Measurements from ENCODE around the gene ASB3.
"Not testable (repeated sequence)": the region's sequence is repeated elsewhere in the genome, so short reads cannot be mapped to it uniquely, and the experiment has no call there.

ASB3 gene

DNA sequence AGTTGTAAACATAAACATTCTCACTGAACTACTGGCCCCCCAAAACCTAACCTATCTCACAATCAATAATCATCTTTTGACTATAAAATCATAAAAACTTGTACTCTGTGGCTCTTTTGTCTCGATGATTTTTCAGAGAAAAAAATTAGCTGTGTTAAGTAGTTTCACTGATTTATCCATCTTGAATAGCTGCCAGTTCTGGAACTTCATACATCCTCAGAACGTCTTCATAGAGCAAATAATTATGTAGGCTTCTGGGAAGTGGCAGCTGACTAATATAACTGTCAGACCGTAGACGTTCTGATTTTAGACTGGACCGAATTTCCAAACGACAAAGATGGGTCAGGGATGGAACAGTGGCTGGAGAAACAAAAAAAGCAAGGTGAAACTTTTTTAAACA, 116.4 kb downstream of the ASB3 start:
- H3K36me3 ChIP-seq (ENCODE audit: control insufficient read depth in 5 of 5, insufficient read depth in 5 of 5, low read length in 5 of 5), result peaks cover 0 to 6% (median 0%) of the 10 kb centered on the region in 5 donors
- no peaks in the 10 kb centered on the region for H3K9me3 ChIP-seq (ENCODE audit: control insufficient read depth in 5 of 5, low read length in 5 of 5)
- H3K4me3 ChIP-seq (ENCODE audit: low read depth in 1 of 5, low read length in 5 of 5), result no peak overlapping the region
- H3K27ac ChIP-seq (ENCODE audit: low read depth, low read length), result no peak overlapping the region
- H3K9ac ChIP-seq (ENCODE audit: low read length in 5 of 5), result no peak overlapping the region
- no peaks in the 10 kb centered on the region for H3K27me3 ChIP-seq (ENCODE audit: control insufficient read depth in 5 of 5, insufficient read depth in 4 of 5, low read length in 5 of 5)
- H3K4me1 ChIP-seq (ENCODE audit: control insufficient read depth in 5 of 5, insufficient read depth in 5 of 5, low read length in 5 of 5), result no peaks in the 10 kb centered on the region

DNA sequence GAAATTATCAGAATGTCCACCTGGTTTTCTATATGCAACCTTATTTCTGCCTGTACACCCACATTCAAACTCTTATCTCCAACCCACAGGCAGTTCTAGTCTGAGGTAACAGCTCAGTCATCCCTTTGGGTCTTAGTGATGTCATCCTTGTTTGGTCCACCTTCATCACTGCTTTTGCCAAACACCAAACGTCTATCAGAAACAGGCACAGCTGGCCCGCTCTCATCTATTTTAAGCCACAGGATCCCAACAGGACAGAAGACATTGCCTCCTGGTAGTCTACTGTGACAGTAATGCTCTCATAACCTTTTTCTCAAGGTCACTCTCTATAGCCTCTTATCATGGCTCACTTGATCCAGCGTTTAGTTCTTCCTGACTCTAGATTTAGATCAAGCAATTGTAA, 118.1 kb downstream of the ASB3 start:
- Histone ChIP-seq H3K27ac (ENCODE audit: low read depth, low read length) (no peak overlapping the region), H3K4me3 (ENCODE audit: low read depth in 1 of 5, low read length in 5 of 5) (no peak overlapping the region), H3K9ac (ENCODE audit: low read length in 5 of 5) (no peak overlapping the region), H3K4me1 (ENCODE audit: control insufficient read depth in 5 of 5, insufficient read depth in 5 of 5, low read length in 5 of 5) (no peaks in the 10 kb centered on the region), H3K9me3 (ENCODE audit: control insufficient read depth in 5 of 5, low read length in 5 of 5) (no peaks in the 10 kb centered on the region), H3K27me3 (ENCODE audit: control insufficient read depth in 5 of 5, insufficient read depth in 4 of 5, low read length in 5 of 5) (no peaks in the 10 kb centered on the region), H3K36me3 (ENCODE audit: control insufficient read depth in 5 of 5, insufficient read depth in 5 of 5, low read length in 5 of 5) (peaks cover 0 to 6% (median 0%) of the 10 kb centered on the region in 5 donors)

DNA sequence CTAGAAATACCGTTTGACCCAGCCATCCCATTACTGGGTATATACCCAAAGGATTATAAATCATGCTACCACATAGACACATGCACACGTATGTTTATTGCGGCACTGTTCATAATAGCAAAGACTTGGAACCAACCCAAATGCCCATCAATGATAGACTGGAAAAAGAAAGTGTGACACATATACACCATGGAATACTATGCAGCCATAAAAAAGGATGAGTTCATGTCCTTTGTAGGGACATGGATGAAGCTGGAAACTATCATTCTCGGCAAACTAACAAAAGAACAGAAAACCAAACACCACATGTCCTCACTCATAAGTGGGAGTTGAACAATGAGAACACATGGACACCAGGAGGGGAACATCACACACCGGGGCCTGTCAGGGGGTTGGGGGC, 119.6 kb downstream of the ASB3 start:
- H3K4me1 ChIP-seq (ENCODE audit: control insufficient read depth in 5 of 5, insufficient read depth in 5 of 5, low read length in 5 of 5); H3K27me3 ChIP-seq (ENCODE audit: control insufficient read depth in 5 of 5, insufficient read depth in 4 of 5, low read length in 5 of 5); H3K27ac ChIP-seq (ENCODE audit: low read depth, low read length); H3K9ac ChIP-seq (ENCODE audit: low read length in 5 of 5); H3K36me3 ChIP-seq (ENCODE audit: control insufficient read depth in 5 of 5, insufficient read depth in 5 of 5, low read length in 5 of 5); H3K4me3 ChIP-seq (ENCODE audit: low read depth in 1 of 5, low read length in 5 of 5); H3K9me3 ChIP-seq (ENCODE audit: control insufficient read depth in 5 of 5, low read length in 5 of 5): not testable (repeated sequence)

DNA sequence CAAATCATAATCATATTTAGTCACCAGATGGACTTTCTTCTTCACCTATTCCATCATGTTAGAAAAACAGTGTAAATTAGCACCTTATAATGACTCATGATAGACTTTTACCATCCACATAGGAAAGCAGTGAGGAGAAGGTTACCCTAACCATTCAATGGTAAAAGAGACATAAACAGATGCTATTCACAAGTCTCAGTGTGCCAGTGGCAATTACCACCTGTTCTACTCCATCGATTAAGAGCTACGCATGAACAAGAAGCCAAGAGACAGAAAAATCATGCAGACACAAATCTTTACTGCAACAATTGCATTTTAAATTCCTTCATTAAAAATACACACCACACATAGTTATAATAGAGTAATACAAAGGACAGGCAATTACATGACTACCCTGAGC, 125.9 kb downstream of the ASB3 start:
- H3K9me3 ChIP-seq (ENCODE audit: control insufficient read depth in 5 of 5, low read length in 5 of 5), result no peaks in the 10 kb centered on the region
- H3K36me3 ChIP-seq (ENCODE audit: control insufficient read depth in 5 of 5, insufficient read depth in 5 of 5, low read length in 5 of 5), result no peaks in the 10 kb centered on the region
- no peak overlapping the region for H3K27ac ChIP-seq (ENCODE audit: low read depth, low read length)
- no peak overlapping the region for H3K9ac ChIP-seq (ENCODE audit: low read length in 5 of 5)
- H3K27me3 ChIP-seq (ENCODE audit: control insufficient read depth in 5 of 5, insufficient read depth in 4 of 5, low read length in 5 of 5), result no peaks in the 10 kb centered on the region
- no peak overlapping the region for H3K4me3 ChIP-seq (ENCODE audit: low read depth in 1 of 5, low read length in 5 of 5)
- no peaks in the 10 kb centered on the region for H3K4me1 ChIP-seq (ENCODE audit: control insufficient read depth in 5 of 5, insufficient read depth in 5 of 5, low read length in 5 of 5)

DNA sequence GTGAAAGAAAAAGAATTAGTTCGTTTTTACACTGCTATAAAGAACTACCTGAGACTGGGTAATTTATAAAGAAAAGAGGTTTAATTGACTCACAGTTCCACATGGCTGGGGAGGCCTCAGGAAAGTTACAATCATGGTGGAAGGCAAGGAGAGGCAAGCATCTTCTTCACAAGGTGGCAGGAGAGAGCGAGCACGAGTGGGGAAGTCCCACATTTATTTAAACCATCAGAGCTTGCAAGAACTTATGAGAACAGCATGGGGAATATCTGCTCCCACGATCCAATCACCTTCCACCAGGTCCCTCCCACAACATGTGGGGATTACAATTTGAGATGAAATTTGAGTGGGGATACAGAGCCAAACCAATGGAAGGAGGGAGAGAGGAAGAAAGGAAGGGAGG, 128.3 kb downstream of the ASB3 start:
- not testable (repeated sequence) for H3K36me3 ChIP-seq (ENCODE audit: control insufficient read depth in 5 of 5, insufficient read depth in 5 of 5, low read length in 5 of 5); H3K27ac ChIP-seq (ENCODE audit: low read depth, low read length); H3K9ac ChIP-seq (ENCODE audit: low read length in 5 of 5); H3K27me3 ChIP-seq (ENCODE audit: control insufficient read depth in 5 of 5, insufficient read depth in 4 of 5, low read length in 5 of 5); H3K4me3 ChIP-seq (ENCODE audit: low read depth in 1 of 5, low read length in 5 of 5); H3K4me1 ChIP-seq (ENCODE audit: control insufficient read depth in 5 of 5, insufficient read depth in 5 of 5, low read length in 5 of 5); H3K9me3 ChIP-seq (ENCODE audit: control insufficient read depth in 5 of 5, low read length in 5 of 5)

DNA sequence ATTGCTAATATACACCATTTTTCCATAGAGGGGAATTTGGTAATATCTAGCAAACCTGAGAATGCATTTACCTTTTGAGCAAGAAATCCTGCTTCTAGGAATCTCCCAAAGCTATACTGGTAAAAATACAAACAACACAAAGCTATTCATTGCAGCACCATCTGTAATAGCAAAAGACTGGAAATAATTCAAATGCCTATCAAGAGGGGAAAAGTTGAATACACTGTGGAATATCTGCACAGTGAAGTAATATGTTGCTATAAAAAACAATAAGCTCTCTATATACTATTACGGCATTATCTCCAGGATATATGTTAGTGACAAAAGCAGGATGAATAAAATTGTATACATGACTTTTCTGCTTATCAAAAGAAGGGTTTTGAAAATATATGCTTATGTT, 131.5 kb downstream of the ASB3 start:
- Histone ChIP-seq H3K36me3 (ENCODE audit: control insufficient read depth in 5 of 5, insufficient read depth in 5 of 5, low read length in 5 of 5) (no peaks in the 10 kb centered on the region), H3K9ac (ENCODE audit: low read length in 5 of 5) (no peak overlapping the region), H3K27ac (ENCODE audit: low read depth, low read length) (no peak overlapping the region), H3K4me1 (ENCODE audit: control insufficient read depth in 5 of 5, insufficient read depth in 5 of 5, low read length in 5 of 5) (no peaks in the 10 kb centered on the region), H3K9me3 (ENCODE audit: control insufficient read depth in 5 of 5, low read length in 5 of 5) (no peaks in the 10 kb centered on the region), H3K27me3 (ENCODE audit: control insufficient read depth in 5 of 5, insufficient read depth in 4 of 5, low read length in 5 of 5) (no peaks in the 10 kb centered on the region), H3K4me3 (ENCODE audit: low read depth in 1 of 5, low read length in 5 of 5) (no peak overlapping the region)

DNA sequence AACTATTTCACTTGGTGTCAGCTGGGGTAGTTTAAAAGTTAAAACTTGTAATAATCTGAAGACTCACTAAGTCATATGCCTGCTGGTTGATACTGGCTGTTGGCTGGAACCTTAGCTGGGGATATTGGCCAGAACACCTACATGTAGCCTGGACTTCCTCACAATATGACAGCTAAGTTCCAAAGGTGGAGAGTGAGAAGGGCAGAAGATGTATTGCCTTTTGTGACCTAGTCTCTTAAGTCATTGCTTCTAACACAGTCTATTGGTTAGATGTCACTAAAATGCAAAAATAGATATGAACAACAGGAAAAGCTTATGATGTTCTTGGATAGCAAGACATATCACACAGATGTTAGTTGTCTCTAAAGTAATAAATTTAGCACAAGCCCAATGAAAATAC, 132.4 kb downstream of the ASB3 start:
- no peak overlapping the region for H3K4me3 ChIP-seq (ENCODE audit: low read depth in 1 of 5, low read length in 5 of 5)
- no peaks in the 10 kb centered on the region for H3K9me3 ChIP-seq (ENCODE audit: control insufficient read depth in 5 of 5, low read length in 5 of 5)

DNA sequence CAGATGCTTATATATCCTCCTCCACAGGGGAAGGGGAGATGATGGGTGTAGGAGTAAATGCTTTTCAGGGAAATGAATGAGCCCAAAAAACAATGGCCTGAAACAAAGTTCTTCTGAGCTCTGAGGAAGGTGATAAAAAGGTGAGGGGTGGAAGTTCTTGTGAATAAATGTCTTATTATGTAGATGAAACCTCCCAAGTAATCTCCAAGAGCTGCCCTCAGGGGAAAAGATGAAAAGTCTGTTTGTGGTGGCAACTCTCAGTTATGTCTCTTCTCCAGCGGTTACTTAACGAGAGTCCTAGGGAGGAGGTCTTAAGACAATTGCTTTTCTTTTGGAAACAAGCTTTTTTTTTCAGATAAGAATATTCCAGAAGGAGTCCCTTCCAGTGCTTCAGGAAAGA, 134.6 kb downstream of the ASB3 start:
- no peak overlapping the region for H3K9ac ChIP-seq (ENCODE audit: low read length in 5 of 5)
- H3K9me3 ChIP-seq (ENCODE audit: control insufficient read depth in 5 of 5, low read length in 5 of 5), result no peaks in the 10 kb centered on the region
- H3K4me1 ChIP-seq (ENCODE audit: control insufficient read depth in 5 of 5, insufficient read depth in 5 of 5, low read length in 5 of 5), result no peaks in the 10 kb centered on the region
- H3K4me3 ChIP-seq (ENCODE audit: low read depth in 1 of 5, low read length in 5 of 5), result no peak overlapping the region
- H3K36me3 ChIP-seq (ENCODE audit: control insufficient read depth in 5 of 5, insufficient read depth in 5 of 5, low read length in 5 of 5), result no peaks in the 10 kb centered on the region
- H3K27ac ChIP-seq (ENCODE audit: low read depth, low read length), result no peak overlapping the region
- H3K27me3 ChIP-seq (ENCODE audit: control insufficient read depth in 5 of 5, insufficient read depth in 4 of 5, low read length in 5 of 5), result no peaks in the 10 kb centered on the region

More for the DNA sequence above, 132.4 kb downstream of the ASB3 start:
- H3K27me3 ChIP-seq (ENCODE audit: control insufficient read depth in 5 of 5, insufficient read depth in 4 of 5, low read length in 5 of 5), result no peaks in the 10 kb centered on the region
- no peak overlapping the region for H3K27ac ChIP-seq (ENCODE audit: low read depth, low read length)
- H3K4me1 ChIP-seq (ENCODE audit: control insufficient read depth in 5 of 5, insufficient read depth in 5 of 5, low read length in 5 of 5), result no peaks in the 10 kb centered on the region
- no peak overlapping the region for H3K9ac ChIP-seq (ENCODE audit: low read length in 5 of 5)
- no peaks in the 10 kb centered on the region for H3K36me3 ChIP-seq (ENCODE audit: control insufficient read depth in 5 of 5, insufficient read depth in 5 of 5, low read length in 5 of 5)

DNA sequence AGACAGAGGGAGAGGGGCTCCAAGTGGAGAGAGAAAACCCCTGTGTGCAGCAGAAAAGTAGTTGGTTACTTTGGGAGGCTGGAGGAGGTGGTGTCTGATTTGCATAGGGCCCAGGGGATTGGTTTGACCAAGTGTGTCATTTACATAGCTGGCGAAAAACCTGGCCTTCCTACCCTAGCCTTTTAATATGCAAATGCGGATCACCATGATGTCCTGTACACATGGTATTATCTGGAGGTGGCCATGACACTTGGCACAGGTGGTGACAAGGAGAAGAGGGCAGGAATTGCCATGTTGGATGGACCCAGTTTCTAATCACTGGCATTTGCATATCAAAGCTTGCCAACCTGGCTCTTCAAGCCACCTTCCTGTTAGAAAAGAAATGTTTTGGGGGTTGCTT, 140.0 kb downstream of the ASB3 start:
- Histone ChIP-seq H3K27me3 (ENCODE audit: control insufficient read depth in 5 of 5, insufficient read depth in 4 of 5, low read length in 5 of 5) (no peaks in the 10 kb centered on the region), H3K36me3 (ENCODE audit: control insufficient read depth in 5 of 5, insufficient read depth in 5 of 5, low read length in 5 of 5) (no peaks in the 10 kb centered on the region), H3K27ac (ENCODE audit: low read depth, low read length) (no peak overlapping the region), H3K4me1 (ENCODE audit: control insufficient read depth in 5 of 5, insufficient read depth in 5 of 5, low read length in 5 of 5) (no peaks in the 10 kb centered on the region), H3K9ac (ENCODE audit: low read length in 5 of 5) (no peak overlapping the region), H3K9me3 (ENCODE audit: control insufficient read depth in 5 of 5, low read length in 5 of 5) (no peaks in the 10 kb centered on the region), H3K4me3 (ENCODE audit: low read depth in 1 of 5, low read length in 5 of 5) (no peak overlapping the region)

DNA sequence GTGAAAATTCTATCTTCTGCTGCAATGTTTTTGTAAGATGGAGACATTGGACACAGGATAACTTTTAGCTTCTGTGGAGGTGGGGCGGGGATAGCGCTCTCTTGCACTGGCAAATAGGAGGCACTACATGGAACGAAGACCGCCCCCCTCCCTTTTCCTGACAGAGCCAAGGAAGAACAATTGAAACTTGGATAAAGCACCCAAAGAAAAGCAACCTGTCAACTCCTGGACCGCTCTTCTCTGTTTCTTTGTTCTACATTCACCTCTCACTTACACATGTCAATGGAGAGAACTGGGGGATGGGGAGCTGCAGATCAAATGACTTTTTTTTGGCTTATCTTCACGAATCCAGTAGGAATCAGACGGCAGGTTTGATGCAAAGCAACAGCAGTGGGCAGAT, 145.5 kb downstream of the ASB3 start:
- no peaks in the 10 kb centered on the region for H3K4me1 ChIP-seq (ENCODE audit: control insufficient read depth in 5 of 5, insufficient read depth in 5 of 5, low read length in 5 of 5)
- H3K27me3 ChIP-seq (ENCODE audit: control insufficient read depth in 5 of 5, insufficient read depth in 4 of 5, low read length in 5 of 5), result no peaks in the 10 kb centered on the region
- H3K36me3 ChIP-seq (ENCODE audit: control insufficient read depth in 5 of 5, insufficient read depth in 5 of 5, low read length in 5 of 5), result no peaks in the 10 kb centered on the region
- no peak overlapping the region for H3K27ac ChIP-seq (ENCODE audit: low read depth, low read length)
- no peaks in the 10 kb centered on the region for H3K9me3 ChIP-seq (ENCODE audit: control insufficient read depth in 5 of 5, low read length in 5 of 5)
- H3K9ac ChIP-seq (ENCODE audit: low read length in 5 of 5), result no peak overlapping the region
- no peak overlapping the region for H3K4me3 ChIP-seq (ENCODE audit: low read depth in 1 of 5, low read length in 5 of 5)

DNA sequence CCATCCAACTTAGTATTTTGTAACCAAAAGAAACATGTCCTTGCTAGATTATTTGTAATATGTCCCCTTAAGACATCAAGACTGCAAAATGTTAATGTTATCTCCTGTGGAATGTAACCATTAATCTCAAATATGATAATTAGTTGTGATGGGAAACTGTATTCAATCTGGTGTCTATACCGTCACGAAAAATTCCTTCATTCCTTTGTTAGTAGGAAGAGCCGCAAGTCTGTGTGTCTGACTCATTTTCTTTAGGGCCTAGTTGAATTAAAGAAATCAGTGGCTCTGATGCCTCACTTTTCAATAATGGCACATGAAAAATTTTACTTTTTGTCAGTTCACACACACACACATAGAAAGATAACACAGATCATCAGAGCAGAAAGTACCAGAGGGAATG, 146.3 kb downstream of the ASB3 start:
- no peak overlapping the region for H3K4me3 ChIP-seq (ENCODE audit: low read depth in 1 of 5, low read length in 5 of 5)
- H3K27me3 ChIP-seq (ENCODE audit: control insufficient read depth in 5 of 5, insufficient read depth in 4 of 5, low read length in 5 of 5), result no peaks in the 10 kb centered on the region
- no peaks in the 10 kb centered on the region for H3K9me3 ChIP-seq (ENCODE audit: control insufficient read depth in 5 of 5, low read length in 5 of 5)
- H3K4me1 ChIP-seq (ENCODE audit: control insufficient read depth in 5 of 5, insufficient read depth in 5 of 5, low read length in 5 of 5), result no peaks in the 10 kb centered on the region
- H3K36me3 ChIP-seq (ENCODE audit: control insufficient read depth in 5 of 5, insufficient read depth in 5 of 5, low read length in 5 of 5), result no peaks in the 10 kb centered on the region
- H3K27ac ChIP-seq (ENCODE audit: low read depth, low read length), result no peak overlapping the region
- no peak overlapping the region for H3K9ac ChIP-seq (ENCODE audit: low read length in 5 of 5)

Measured in subcutaneous abdominal adipose tissue (tissue), 5 donors.